ENCODE results near the gene DNM3.

Gene DNM3

GRCh38 chr1:172140591-172140990, 299.3 kb downstream of the DNM3 start:
- DNase-seq (ENCODE audit: low read depth): no peak

- DNase-seq (ENCODE audit: low read depth): no peak
Measured at GRCh38 chr1:172141341-172141881, 300.1 kb downstream of the DNM3 start.

- no peak for DNase-seq (ENCODE audit: low read depth)
Measured at GRCh38 chr1:172142324-172142723, 301.0 kb downstream of the DNM3 start.

GRCh38 chr1:172143384-172144055, 302.2 kb downstream of the DNM3 start:
- no peak for DNase-seq (ENCODE audit: low read depth)

- no peak for DNase-seq (ENCODE audit: low read depth)
Measured at GRCh38 chr1:172144445-172145061, 303.3 kb downstream of the DNM3 start.

- DNase-seq (ENCODE audit: low read depth): no peak
Measured at GRCh38 chr1:172145231-172145651, 303.9 kb downstream of the DNM3 start.

- DNase-seq (ENCODE audit: low read depth): no peak
Measured at GRCh38 chr1:172145656-172146055, 304.4 kb downstream of the DNM3 start.

- no peak for DNase-seq (ENCODE audit: low read depth)
Measured at GRCh38 chr1:172146141-172146850, 305.0 kb downstream of the DNM3 start.

- DNase-seq (ENCODE audit: low read depth): no peak
Measured at GRCh38 chr1:172147541-172147940, 306.2 kb downstream of the DNM3 start.

- DNase-seq (ENCODE audit: low read depth): no peak
Measured at GRCh38 chr1:172148213-172148612, 306.9 kb downstream of the DNM3 start.

GRCh38 chr1:172148707-172149106, 307.4 kb downstream of the DNM3 start:
- no peak for DNase-seq (ENCODE audit: low read depth)

GRCh38 chr1:172149346-172149745, 308.0 kb downstream of the DNM3 start:
- DNase-seq (ENCODE audit: low read depth): no peak

- no peak for DNase-seq (ENCODE audit: low read depth)
Measured at GRCh38 chr1:172154551-172154950, 313.3 kb downstream of the DNM3 start.

- no peak for DNase-seq (ENCODE audit: low read depth)
Measured at GRCh38 chr1:172155766-172156165, 314.5 kb downstream of the DNM3 start.

- no peak for DNase-seq (ENCODE audit: low read depth)
Measured at GRCh38 chr1:172162236-172162635, 320.9 kb downstream of the DNM3 start.

- no peak for DNase-seq (ENCODE audit: low read depth)
Measured at GRCh38 chr1:172163498-172164215, 322.4 kb downstream of the DNM3 start.

GRCh38 chr1:172165403-172165802, 324.1 kb downstream of the DNM3 start:
- no peak for DNase-seq (ENCODE audit: low read depth)

- DNase-seq (ENCODE audit: low read depth): no peak
Measured at GRCh38 chr1:172167796-172168596, 326.7 kb downstream of the DNM3 start.

GRCh38 chr1:172168597-172168872, 327.2 kb downstream of the DNM3 start:
- no peak for DNase-seq (ENCODE audit: low read depth)

- DNase-seq (ENCODE audit: low read depth): no peak
Measured at GRCh38 chr1:172169836-172170235, 328.5 kb downstream of the DNM3 start.

- no peak for DNase-seq (ENCODE audit: low read depth)
Measured at GRCh38 chr1:172172352-172172831, 331.1 kb downstream of the DNM3 start.

- DNase-seq (ENCODE audit: low read depth): no peak
Measured at GRCh38 chr1:172176206-172176605, 334.9 kb downstream of the DNM3 start.

Data from CMK (cell line).